Activated B cell treated with CpG ODN at 0.5 μM for 24 hours (primary cell): ENCODE data around the gene SIPA1L3. TPM values are rescaled to one million over a fixed set of nuclear protein-coding genes. Genes with fewer than 3 reads are reported as not detected.

ENCODE experiments used
- ATAC-seq: fragments of 200-7000 bp; cut with Tn5 transposase; one replicate; pipeline ENCODE4 v1.10.0; 2021; ENCODE audit warnings: low read depth, mild to moderate bottlenecking, moderate library complexity
- CTCF ChIA-PET: fragments of 350-600 bp; sonication (Branson Sonifier 250); formaldehyde crosslinking; loops from one replicate; lab custom pipeline; 2021; ENCODE audit warnings: antibody characterized with exemption; lab: Charles Lee
- POLR2A ChIA-PET: fragments of 350-600 bp; sonication (Branson Sonifier 250); formaldehyde crosslinking; loops from one replicate; lab custom pipeline; 2021; ENCODE audit warnings: antibody characterized with exemption; lab: Charles Lee
- DNase-seq: peaks from one replicate; pipeline ENCODE4 v3.0.0; 2022
- H3K27ac Mint-ChIP-seq: one replicate; pipeline ENCODE4 v1.8.0; 2020; ENCODE audit warnings: mixed read lengths
- H3K27me3 Mint-ChIP-seq: one replicate; pipeline ENCODE4 v1.8.0; 2021; ENCODE audit warnings: mixed read lengths
- H3K36me3 Mint-ChIP-seq: one replicate; pipeline ENCODE4 v1.8.0; 2021; ENCODE audit warnings: low read depth, mixed read lengths
- H3K4me1 Mint-ChIP-seq: one replicate; pipeline ENCODE4 v1.8.0; 2021; ENCODE audit warnings: mixed read lengths
- H3K4me3 Mint-ChIP-seq: one replicate; pipeline ENCODE4 v1.8.0; 2020; ENCODE audit warnings: mild to moderate bottlenecking, mixed read lengths
- H3K9me3 Mint-ChIP-seq: one replicate; pipeline ENCODE4 v1.8.0; 2020; ENCODE audit warnings: mixed read lengths
- CTCF ChIP-seq: fragments of 200-600 bp; IDR thresholded peaks from one replicate; pipeline ENCODE4 v1.8.0; 2022; ENCODE audit warnings: antibody characterized with exemption, mild to moderate bottlenecking
- intact Hi-C: fragments of 100-400 bp; cut with micrococcal nuclease; formaldehyde crosslinking; loops from one replicate; pipeline ENCODE4 v1.15.1; 2024
- total RNA-seq: library from RNA; stranded (reverse); gene quantifications from 2 replicates; pipeline ENCODE4 v1.2.3, GENCODE V29; 2022

Gene SIPA1L3
- total RNA-seq, 1 donor from 2014 or later, result 145 TPM

DNA sequence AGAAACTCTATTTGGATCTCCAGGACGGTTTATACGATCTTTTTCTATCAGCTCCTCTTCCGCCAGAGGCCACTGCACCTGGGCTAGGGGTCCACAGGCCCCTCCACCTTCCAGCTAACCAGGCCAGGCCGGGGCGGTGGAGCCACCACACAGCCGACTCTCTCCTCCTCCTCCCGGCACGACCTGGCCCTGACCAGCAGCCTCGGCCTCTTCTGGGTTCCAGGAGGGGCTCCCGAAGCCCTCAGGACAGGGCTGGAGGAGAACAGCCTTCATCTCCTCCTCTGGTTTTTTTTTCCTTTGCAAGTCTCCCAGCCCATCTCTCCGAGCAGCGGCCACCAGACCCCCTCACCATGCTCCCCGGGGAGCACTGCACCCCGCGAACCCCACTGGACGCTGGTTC lies 299.9 kb downstream of the SIPA1L3 start:
- peaks cover 21% of the 10 kb centered on the region for H3K27me3 Mint-ChIP-seq
- CTCF ChIA-PET, result no interaction called here

GRCh38 chr19:38207543-38207942 lies 300.5 kb downstream of the SIPA1L3 start:
- no peak for TF ChIP-seq CTCF
- Mint-ChIP-seq H3K27me3 (peaks cover 21% of the 10 kb centered on the region), H3K4me1 (peaks cover 18% of the 10 kb centered on the region), H3K36me3 (peaks cover 56% of the 10 kb centered on the region), H3K4me3 (no peak overlapping the region), H3K27ac (no peak overlapping the region), H3K9me3 (no peaks in the 10 kb centered on the region)
- ChIA-PET POLR2A (no interaction called here), CTCF (no interaction called here)
- no peak for ATAC-seq
- DNase-seq, result no peak
- intact Hi-C loops, result no loop called here

More for the DNA sequence above, 299.9 kb downstream of the SIPA1L3 start:
- H3K4me1 Mint-ChIP-seq, result peaks cover 18% of the 10 kb centered on the region
- no peak overlapping the region for H3K4me3 Mint-ChIP-seq
- ATAC-seq, result no peak
- intact Hi-C loops, result no loop called here
- peaks cover 61% of the 10 kb centered on the region for H3K36me3 Mint-ChIP-seq
- TF ChIP-seq CTCF, result no peak
- no peak for DNase-seq
- POLR2A ChIA-PET, result no interaction called here
- H3K27ac Mint-ChIP-seq, result no peak overlapping the region
- H3K9me3 Mint-ChIP-seq, result no peaks in the 10 kb centered on the region

GRCh38 chr19:38208571-38208970 lies 301.6 kb downstream of the SIPA1L3 start:
- H3K4me1 Mint-ChIP-seq, result peaks cover 22% of the 10 kb centered on the region
- ATAC-seq, result no peak
- CTCF ChIA-PET, result no interaction called here
- no peak for TF ChIP-seq CTCF
- no peak for DNase-seq
- peaks cover 46% of the 10 kb centered on the region for H3K36me3 Mint-ChIP-seq
- peaks cover 21% of the 10 kb centered on the region for H3K27me3 Mint-ChIP-seq
- no peaks in the 10 kb centered on the region for H3K9me3 Mint-ChIP-seq
- intact Hi-C loops, result no loop called here
- H3K27ac Mint-ChIP-seq, result no peak overlapping the region
- POLR2A ChIA-PET, result no interaction called here
- no peak overlapping the region for H3K4me3 Mint-ChIP-seq

DNA sequence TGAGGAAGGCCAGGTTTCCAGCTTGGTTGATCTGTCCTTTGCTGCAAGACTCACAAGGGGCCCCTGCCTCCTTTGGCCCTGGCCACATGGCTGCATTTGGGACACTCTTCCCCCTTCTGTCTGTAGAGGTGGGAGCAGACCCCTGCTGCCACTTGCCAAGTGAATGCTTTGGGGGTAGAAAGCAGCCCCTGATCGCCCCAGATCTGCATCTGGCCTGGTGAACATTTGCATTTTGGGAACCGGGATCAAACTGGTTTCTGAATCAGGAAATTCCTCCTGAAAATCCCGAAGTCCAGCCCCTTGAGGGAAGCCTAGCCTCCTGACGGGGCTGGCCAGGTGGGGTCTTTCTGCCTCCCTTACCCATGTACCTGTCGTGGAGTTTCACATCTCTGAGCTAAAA lies 302.1 kb downstream of the SIPA1L3 start:
- no peak for DNase-seq
- Mint-ChIP-seq H3K27ac (no peak overlapping the region), H3K4me1 (peaks cover 28% of the 10 kb centered on the region), H3K36me3 (peaks cover 40% of the 10 kb centered on the region), H3K4me3 (no peak overlapping the region), H3K9me3 (no peaks in the 10 kb centered on the region), H3K27me3 (peaks cover 24% of the 10 kb centered on the region)
- ChIA-PET CTCF (no interaction called here), POLR2A (no interaction called here)
- intact Hi-C loops, result no loop called here
- no peak for TF ChIP-seq CTCF
- no peak for ATAC-seq

DNA sequence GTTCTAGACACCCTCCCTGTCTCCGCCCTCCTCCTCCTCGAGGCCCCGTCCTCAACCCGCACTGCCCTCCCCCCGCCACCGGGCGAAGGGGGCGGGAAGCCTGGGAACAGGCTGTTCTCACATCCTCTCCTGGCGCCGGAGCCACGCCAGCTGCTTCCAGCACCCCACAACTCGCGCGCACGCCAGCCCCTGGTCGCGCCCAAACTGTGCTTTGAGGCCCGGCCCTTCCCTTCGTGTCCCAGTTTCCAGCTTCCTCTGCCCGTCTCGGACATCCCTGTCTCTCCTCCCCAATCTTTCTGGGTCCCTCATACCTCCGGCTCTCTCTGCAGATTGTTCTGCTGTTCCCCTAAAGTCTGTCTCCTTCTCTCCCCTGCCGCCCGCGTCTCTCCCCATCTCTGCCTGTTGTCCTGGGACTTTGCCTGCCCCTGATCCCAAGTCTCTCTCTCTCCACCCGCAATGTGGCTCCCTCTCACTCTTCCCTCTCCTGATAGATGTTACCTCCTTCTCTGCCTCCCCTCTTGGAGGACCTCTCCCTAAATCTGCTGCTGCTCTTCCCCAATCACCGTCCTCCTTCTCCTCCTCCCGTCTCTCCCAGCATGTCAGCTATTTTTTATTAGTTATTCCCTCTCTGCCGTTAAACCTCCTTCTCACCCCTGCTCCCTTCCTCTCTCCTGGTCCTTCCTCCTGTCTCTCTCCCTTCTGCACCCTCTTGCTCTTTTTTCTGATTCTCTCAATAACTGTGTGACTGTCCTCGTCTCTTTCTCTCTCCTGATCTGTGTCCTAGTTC lies 302.9 kb downstream of the SIPA1L3 start:
- peaks cover 32% of the 10 kb centered on the region for H3K4me1 Mint-ChIP-seq
- ChIA-PET CTCF (no interaction called here), POLR2A (interaction anchor here (0.7 kb wide), 1 partner anchor 32 kb away, joined by 7 read pairs; no protein-coding TSS in a partner anchor)
- no peak for ATAC-seq
- DNase-seq, result no peak
- TF ChIP-seq CTCF, result no peak
- intact Hi-C loops, result no loop called here
- H3K4me3 Mint-ChIP-seq, result no peak overlapping the region
- H3K27me3 Mint-ChIP-seq, result peaks cover 29% of the 10 kb centered on the region
- H3K9me3 Mint-ChIP-seq, result no peaks in the 10 kb centered on the region
- H3K27ac Mint-ChIP-seq, result no peak overlapping the region
- peaks cover 33% of the 10 kb centered on the region for H3K36me3 Mint-ChIP-seq
